ENCODE measurements around the gene CLDN11. TPM values are rescaled to one million over a fixed set of nuclear protein-coding genes. Genes with fewer than 3 reads are reported as not detected.
A peak's percentile ranks its signal among the peaks of the same experiment; 100 is the strongest.

The CLDN11 gene
- polyA plus RNA-seq, 1 of the 3 experiments (the other 2 are of a cell fraction), result 2.2 TPM

GRCh38 chr3:170476291-170476690, 57.6 kb downstream of the CLDN11 start:
- 72% methylated on average over 4 of the region's 6 CpGs for WGBS (ENCODE audit: low lambda C conversion rate)
- Histone ChIP-seq H3K4me3 (ENCODE audit: low read depth in 2 of 2, low read length in 1 of 2) (no peak overlapping the region), H3K27ac (ENCODE audit: low read depth in 2 of 2, low read length in 1 of 2) (no peak overlapping the region), H3K36me3 (replicated peaks in 1 of 2; ENCODE audit: control insufficient read depth in 1 of 2, insufficient read depth in 2 of 2, low read length in 1 of 2) (no peaks in the 10 kb centered on the region), H3K4me2 (peak overlapping the region; percentile 14; the same call in 1 of the 2 replicates), H3F3A (replicated peaks; ENCODE audit: insufficient read depth) (peaks cover 3% of the 10 kb centered on the region), H3K79me2 (ENCODE audit: insufficient read depth) (no peaks in the 10 kb centered on the region), H3K4me1 (ENCODE audit: control insufficient read depth in 1 of 2, insufficient read depth in 2 of 2, low read depth in 1 of 2, low read length in 1 of 2) (peaks cover 0 to 24% of the 10 kb centered on the region in 2 experiments; a peak in 2 of 4 replicates), H3K9me2 (no peaks in the 10 kb centered on the region), H4K20me1 (ENCODE audit: insufficient read depth) (no peaks in the 10 kb centered on the region), H3K9ac (no peak overlapping the region), H2AFZ (ENCODE audit: low read depth) (no peak overlapping the region), H3K9me3 (no peaks in the 10 kb centered on the region), H3K27me3 (ENCODE audit: insufficient read depth) (no peaks in the 10 kb centered on the region)
- CTCF ChIA-PET, result interaction anchor here (0.8 to 1.0 kb wide), 2 partner anchors 9 to 63 kb away, joined by 3 read pairs; no protein-coding TSS in a partner anchor
- POLR2A ChIA-PET, result no interaction called here
- no peak for DNase-seq
- TF ChIP-seq MEF2A (IDR thresholded peaks at IDR 0.05; ENCODE audit: borderline replicate concordance, low read depth), result no peak
- TF ChIP-seq ZBTB33 (IDR thresholded peaks at IDR 0.05; ENCODE audit: borderline replicate concordance, low read depth), result no peak
- TF ChIP-seq SMC3 (IDR thresholded peaks at IDR 0.05; ENCODE audit: low read depth, low read length), result no peak
- TF ChIP-seq MXI1 (IDR thresholded peaks at IDR 0.05; ENCODE audit: low read depth, low read length), result no peak
- TF ChIP-seq TCF12 (IDR thresholded peaks at IDR 0.05), result no peak
- no peak for TF ChIP-seq YY1 (IDR thresholded peaks at IDR 0.05; ENCODE audit: low read depth)
- TF ChIP-seq RAD21 (IDR thresholded peaks at IDR 0.05; ENCODE audit: low read length), result no peak
- no peak for TF ChIP-seq EZH2phosphoT487 (IDR thresholded peaks at IDR 0.05; ENCODE audit: borderline replicate concordance, low read depth)
- TF ChIP-seq NFIC (IDR thresholded peaks at IDR 0.05; ENCODE audit: borderline replicate concordance), result no peak
- no peak for TF ChIP-seq POLR2AphosphoS5 (IDR thresholded peaks at IDR 0.05; ENCODE audit: low read depth, low read length)
- no peak for TF ChIP-seq FOXM1 (IDR thresholded peaks at IDR 0.05; ENCODE audit: low read depth)

GRCh38 chr3:170477395-170477794, 58.7 kb downstream of the CLDN11 start:
- H3K4me3 ChIP-seq (ENCODE audit: low read depth in 2 of 2, low read length in 1 of 2), result no peak overlapping the region
- H3K27ac ChIP-seq (ENCODE audit: low read depth in 2 of 2, low read length in 1 of 2), result no peak overlapping the region
- H3K4me2 ChIP-seq, result 0 out of 2 replicates have a peak overlapping the region, but pooled peaks have one; percentile 14
- H3F3A ChIP-seq (replicated peaks; ENCODE audit: insufficient read depth), result peaks cover 3% of the 10 kb centered on the region
- H4K20me1 ChIP-seq (ENCODE audit: insufficient read depth), result no peaks in the 10 kb centered on the region
- peaks cover 0 to 24% of the 10 kb centered on the region in 2 experiments; a peak in 2 of 4 replicates for H3K4me1 ChIP-seq (ENCODE audit: control insufficient read depth in 1 of 2, insufficient read depth in 2 of 2, low read depth in 1 of 2, low read length in 1 of 2)
- no peaks in the 10 kb centered on the region for H3K36me3 ChIP-seq (replicated peaks in 1 of 2; ENCODE audit: control insufficient read depth in 1 of 2, insufficient read depth in 2 of 2, low read length in 1 of 2)
- H3K79me2 ChIP-seq (ENCODE audit: insufficient read depth), result no peaks in the 10 kb centered on the region
- no peaks in the 10 kb centered on the region for H3K27me3 ChIP-seq (ENCODE audit: insufficient read depth)
- H2AFZ ChIP-seq (ENCODE audit: low read depth), result no peak overlapping the region
- DNase-seq, result no peak
- H3K9me2 ChIP-seq, result no peaks in the 10 kb centered on the region
- ChIA-PET POLR2A (no interaction called here), CTCF (interaction anchor here (1.0 kb wide), 1 partner anchor 8 kb away, joined by 3 read pairs; no protein-coding TSS in a partner anchor)
- WGBS (ENCODE audit: low lambda C conversion rate), result 32% methylated on average over 2 of the region's 2 CpGs
- no peak for TF ChIP-seq RCOR1 (IDR thresholded peaks at IDR 0.05; ENCODE audit: low read length)
- TF ChIP-seq PBX3 (IDR thresholded peaks at IDR 0.05), result no peak
- TF ChIP-seq FOSL2 (IDR thresholded peaks at IDR 0.05; ENCODE audit: borderline replicate concordance, low read depth), result peak; percentile 45; the same call in 1 of the 2 replicates
- TF ChIP-seq FOXJ3 (CRISPR knock-in tag; IDR thresholded peaks at IDR 0.05), result no peak
- TF ChIP-seq FOXM1 (IDR thresholded peaks at IDR 0.05; ENCODE audit: low read depth), result no peak
- TF ChIP-seq TAF1 (IDR thresholded peaks at IDR 0.05; ENCODE audit: borderline replicate concordance, low read depth, low read length), result no peak
- H3K9ac ChIP-seq, result no peak overlapping the region
- no peaks in the 10 kb centered on the region for H3K9me3 ChIP-seq

Measured in SK-N-SH (cell line).